GM21360 (cell line): Measurements from ENCODE around the gene BOD1.
"Not testable (repeated sequence)": the region's sequence is repeated elsewhere in the genome, so short reads cannot be mapped to it uniquely, and the experiment has no call there.

Source experiments
- ATAC-seq: cut with Tn5 transposase; IDR thresholded peaks from one replicate; pipeline ENCODE4 v1.9.1; 2021; ENCODE audit warnings: mild to moderate bottlenecking, moderate library complexity; ENCODE audit not compliant: unreplicated experiment

Gene BOD1

GRCh38 chr5:173620784-173621183, 4.3 kb upstream of the BOD1 start:
- ATAC-seq, result no peak

GRCh38 chr5:173618927-173619519, 2.6 kb upstream of the BOD1 start:
- ATAC-seq, result no peak

GRCh38 chr5:173615884-173616576, 420 bp downstream of the BOD1 start:
- ATAC-seq, result peak; percentile 60

- ATAC-seq, result no peak
These were observed 1.9 kb downstream of the BOD1 start for GRCh38 chr5:173614591-173614990.

- no peak for ATAC-seq
These were observed 2.9 kb downstream of the BOD1 start for GRCh38 chr5:173613433-173614159.

GRCh38 chr5:173612948-173613347, 3.5 kb downstream of the BOD1 start:
- no peak for ATAC-seq

- ATAC-seq, result no peak
These were observed 4.7 kb downstream of the BOD1 start for GRCh38 chr5:173611706-173612105.

- no peak for ATAC-seq
These were observed 12.3 kb downstream of the BOD1 start for GRCh38 chr5:173604141-173604540.

- no peak for ATAC-seq
These were observed 14.0 kb downstream of the BOD1 start for GRCh38 chr5:173602423-173602822.

- no peak for ATAC-seq
These were observed 17.8 kb downstream of the BOD1 start for GRCh38 chr5:173598686-173599085.

- ATAC-seq, result no peak
These were observed 19.1 kb downstream of the BOD1 start for GRCh38 chr5:173597304-173597703.

- no peak for ATAC-seq
These were observed 20.6 kb downstream of the BOD1 start for GRCh38 chr5:173595841-173596240.

GRCh38 chr5:173594061-173594460, 22.4 kb downstream of the BOD1 start:
- no peak for ATAC-seq

GRCh38 chr5:173592050-173592669, 24.3 kb downstream of the BOD1 start:
- no peak for ATAC-seq

GRCh38 chr5:173591056-173591514, 25.4 kb downstream of the BOD1 start:
- ATAC-seq, result no peak

- ATAC-seq, result no peak
These were observed 25.9 kb downstream of the BOD1 start for GRCh38 chr5:173590436-173591055.

GRCh38 chr5:173586133-173586532, 30.3 kb downstream of the BOD1 start:
- not testable (repeated sequence) for ATAC-seq

- ATAC-seq, result no peak
These were observed 33.1 kb downstream of the BOD1 start for GRCh38 chr5:173583346-173583745.

- no peak for ATAC-seq
These were observed 34.0 kb downstream of the BOD1 start for GRCh38 chr5:173582216-173583111.
